Esophagus (tissue), 2 donors: Measurements from ENCODE around the gene SUPT3H. TPM values are rescaled to one million over a fixed set of nuclear protein-coding genes. Genes with fewer than 3 reads are reported as not detected.

Experiments
- H3K27ac ChIP-seq, 2 donors: one replicate each; pipeline ENCODE4 v1.5.1; 2013; ENCODE audit warnings: low read depth in 2 of 2, mild to moderate bottlenecking in 2 of 2, inconsistent platforms in 1 of 2, low read length in 1 of 2, moderate library complexity in 1 of 2
- H3K27me3 ChIP-seq, 2 donors: one replicate each; pipeline ENCODE4 v1.6.1; 2013; ENCODE audit warnings: low read length in 2 of 2, control low read depth in 1 of 2, mild to moderate bottlenecking in 1 of 2; ENCODE audit not compliant: insufficient read depth in 2 of 2, control insufficient read depth in 1 of 2
- H3K36me3 ChIP-seq, 2 donors: one replicate each; pipeline ENCODE4 v1.6.1; 2013; ENCODE audit warnings: low read length in 1 of 2; ENCODE audit not compliant: control insufficient read depth in 2 of 2, insufficient read depth in 2 of 2
- H3K4me1 ChIP-seq, 2 donors: one replicate each; pipeline ENCODE4 v1.6.1; 2013; ENCODE audit warnings: low read length in 1 of 2; ENCODE audit not compliant: control insufficient read depth in 2 of 2, insufficient read depth in 2 of 2
- H3K4me3 ChIP-seq, 2 donors: one replicate each; pipeline ENCODE4 v1.5.1; 2013; ENCODE audit warnings: low read length in 2 of 2, mild to moderate bottlenecking in 2 of 2, low read depth in 1 of 2, moderate library complexity in 1 of 2
- H3K9me3 ChIP-seq, 2 donors: one replicate each; pipeline ENCODE4 v1.6.1; 2013; ENCODE audit warnings: mild to moderate bottlenecking in 2 of 2, low read depth in 1 of 2, low read length in 1 of 2, moderate library complexity in 1 of 2; ENCODE audit not compliant: control insufficient read depth in 2 of 2, insufficient read depth in 1 of 2
- WGBS, 2 donors: extraction: QIAGEN DNeasy Blood & Tissue Kit; methylation state at CpG; one replicate each; pipeline ENCODE4 v1.1.7; 2013; 5-methylcytosine and 5-hydroxymethylcytosine counted together
- polyA plus RNA-seq, 2 donors: library from polyadenylated mRNA; stranded (reverse); fragments of 200-250 nt; gene quantifications; one replicate each; pipeline ENCODE4 v1.2.3, GENCODE V29; 2013
- donor health status: healthy with polysubstance abuse.
- donor health status: Bipolar disorder and iron deficiency.

SUPT3H gene
- polyA plus RNA-seq, 2 donors = 2.8 to 3.6 TPM

- Histone ChIP-seq H3K4me3 (no peak overlapping the region), H3K9me3 (peaks cover 0 to 2% of the 10 kb centered on the region in 2 donors), H3K27me3 (no peaks in the 10 kb centered on the region), H3K4me1 (no peaks in the 10 kb centered on the region), H3K27ac (no peak overlapping the region), H3K36me3 (peaks cover 0 to 3% of the 10 kb centered on the region in 2 donors)
- WGBS, 2 donors = 79 to 86% methylated on average over 4 of the region's 4 CpGs
These were observed 408.1 kb downstream of the SUPT3H start for GRCh38 chr6:44969446-44970185.

GRCh38 chr6:44967481-44967880 lies 410.3 kb downstream of the SUPT3H start:
- Histone ChIP-seq H3K27me3 (no peaks in the 10 kb centered on the region), H3K36me3 (no peaks in the 10 kb centered on the region), H3K9me3 (no peaks in the 10 kb centered on the region), H3K4me1 (no peaks in the 10 kb centered on the region), H3K27ac (no peak overlapping the region), H3K4me3 (no peak overlapping the region)
- 95% methylated on average over 1 of the region's 1 CpG for WGBS, 2 donors

DNA sequence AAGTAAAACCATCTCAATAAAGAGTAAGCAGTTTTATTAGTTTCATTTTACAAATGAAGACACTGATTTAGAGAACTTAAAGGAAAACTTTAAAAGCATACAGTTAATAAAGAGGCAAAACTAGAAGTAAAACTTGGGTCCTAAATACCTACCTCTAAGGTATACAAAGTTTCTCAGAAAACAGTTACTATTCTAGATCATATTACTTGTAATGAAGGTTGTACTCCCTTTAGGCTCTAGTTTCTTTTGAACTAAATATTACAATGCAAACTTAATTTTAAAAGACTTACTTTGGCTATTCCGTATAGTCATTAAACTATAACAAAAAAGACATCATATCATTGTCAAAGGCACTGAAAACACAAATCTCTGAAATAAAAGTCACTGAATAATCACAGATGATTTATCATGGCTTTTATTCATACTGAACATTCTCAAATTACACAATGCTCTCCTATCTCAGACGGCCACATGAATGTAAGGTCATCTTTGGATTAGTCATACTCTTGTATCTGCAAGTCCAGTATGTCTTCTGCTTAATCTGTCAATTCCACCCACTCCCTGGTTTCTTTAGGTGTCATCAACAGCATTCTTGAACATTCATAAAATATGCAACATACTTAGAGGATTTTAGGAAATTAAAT lies 411.2 kb downstream of the SUPT3H start:
- Histone ChIP-seq H3K9me3 (no peaks in the 10 kb centered on the region), H3K4me1 (no peaks in the 10 kb centered on the region), H3K4me3 (no peak overlapping the region), H3K27me3 (no peaks in the 10 kb centered on the region), H3K27ac (no peak overlapping the region), H3K36me3 (no peaks in the 10 kb centered on the region)
- WGBS, 2 donors = 38 to 49% methylated on average over 2 of the region's 2 CpGs

- 94 to 96% methylated on average over 4 of the region's 4 CpGs for WGBS, 2 donors
- Histone ChIP-seq H3K4me1 (no peaks in the 10 kb centered on the region), H3K4me3 (no peak overlapping the region), H3K36me3 (no peaks in the 10 kb centered on the region), H3K27me3 (no peaks in the 10 kb centered on the region), H3K9me3 (no peaks in the 10 kb centered on the region), H3K27ac (no peak overlapping the region)
These were observed 412.0 kb downstream of the SUPT3H start for GRCh38 chr6:44965708-44966107.

DNA sequence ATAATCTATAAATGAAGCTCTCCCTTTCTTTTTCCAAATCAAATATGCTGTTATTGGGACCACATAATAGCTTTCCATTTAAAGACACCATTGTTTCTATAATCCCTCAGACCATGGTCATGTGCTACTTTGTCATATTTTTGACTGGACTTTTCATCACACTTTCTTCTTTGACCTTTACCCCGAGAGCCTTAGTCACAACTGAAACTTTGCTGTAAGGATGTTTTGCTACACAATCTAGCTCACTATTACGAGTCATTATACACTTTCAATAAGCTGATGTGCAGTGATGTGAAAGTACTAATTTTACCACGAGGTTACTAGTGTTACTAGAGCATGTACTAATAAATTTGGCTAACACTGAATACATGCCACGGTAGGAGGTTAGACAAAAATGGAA lies 416.8 kb downstream of the SUPT3H start:
- Histone ChIP-seq H3K27ac (no peak overlapping the region), H3K4me1 (no peaks in the 10 kb centered on the region), H3K27me3 (no peaks in the 10 kb centered on the region), H3K36me3 (no peaks in the 10 kb centered on the region), H3K4me3 (no peak overlapping the region), H3K9me3 (no peaks in the 10 kb centered on the region)
- WGBS, 2 donors = 76 to 79% methylated on average over 4 of the region's 4 CpGs

GRCh38 chr6:44959651-44960050 lies 418.1 kb downstream of the SUPT3H start:
- no peak overlapping the region for H3K27ac ChIP-seq
- H3K4me1 ChIP-seq = no peaks in the 10 kb centered on the region
- no peaks in the 10 kb centered on the region for H3K36me3 ChIP-seq
- H3K27me3 ChIP-seq = no peaks in the 10 kb centered on the region
- no peaks in the 10 kb centered on the region for H3K9me3 ChIP-seq
- no peak overlapping the region for H3K4me3 ChIP-seq
- WGBS, 2 donors = 94% methylated on average over 3 of the region's 3 CpGs

DNA sequence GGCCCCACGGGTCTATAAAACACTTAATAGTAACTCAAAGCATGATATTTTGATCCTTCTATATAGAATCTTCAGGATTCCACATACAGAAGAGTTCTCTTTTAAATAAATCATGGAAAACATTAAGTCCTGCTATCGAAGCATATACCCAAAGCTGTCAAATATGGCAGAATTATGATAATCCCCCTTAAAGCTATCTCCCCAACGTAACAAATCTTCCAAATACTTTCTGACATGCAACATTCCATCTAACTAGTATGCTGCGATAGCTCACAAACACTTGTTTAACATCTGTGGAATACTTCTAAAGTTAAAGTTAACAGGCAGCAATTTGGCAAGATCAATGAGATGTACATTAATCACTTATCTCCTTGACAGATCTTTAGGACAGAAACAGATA lies 420.6 kb downstream of the SUPT3H start:
- no peaks in the 10 kb centered on the region for H3K36me3 ChIP-seq
- no peak overlapping the region for H3K4me3 ChIP-seq
- 73 to 78% methylated on average over 4 of the region's 4 CpGs for WGBS, 2 donors
- H3K27me3 ChIP-seq = no peaks in the 10 kb centered on the region
- H3K4me1 ChIP-seq = no peaks in the 10 kb centered on the region
- no peaks in the 10 kb centered on the region for H3K9me3 ChIP-seq
- no peak overlapping the region for H3K27ac ChIP-seq

DNA sequence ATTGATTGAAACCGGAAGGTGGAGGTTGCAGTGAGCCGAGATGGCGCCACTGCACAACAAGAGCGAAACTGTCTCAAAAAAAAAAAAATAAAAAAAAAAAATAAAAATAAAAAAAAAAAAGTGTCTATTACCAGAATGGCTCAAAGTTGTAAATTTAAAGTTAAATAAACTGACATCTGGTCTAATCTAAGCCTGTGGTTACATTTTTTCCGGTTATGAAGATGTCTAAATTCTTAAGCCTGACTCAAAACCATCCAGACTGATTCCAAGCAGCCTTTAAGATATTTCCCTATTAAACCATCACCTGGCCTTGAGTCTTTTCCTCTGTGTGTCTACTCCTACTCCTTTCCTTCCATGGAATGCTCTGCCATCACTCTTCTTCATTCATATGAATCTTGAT lies 421.3 kb downstream of the SUPT3H start:
- Histone ChIP-seq H3K27me3 (no peaks in the 10 kb centered on the region), H3K27ac (no peak overlapping the region), H3K36me3 (no peaks in the 10 kb centered on the region), H3K9me3 (no peaks in the 10 kb centered on the region), H3K4me1 (no peaks in the 10 kb centered on the region), H3K4me3 (no peak overlapping the region)
- 87 to 96% methylated on average over 5 of the region's 5 CpGs for WGBS, 2 donors

- Histone ChIP-seq H3K27ac (no peak overlapping the region), H3K36me3 (no peaks in the 10 kb centered on the region), H3K4me3 (no peak overlapping the region), H3K27me3 (no peaks in the 10 kb centered on the region), H3K9me3 (no peaks in the 10 kb centered on the region), H3K4me1 (no peaks in the 10 kb centered on the region)
- 91 to 94% methylated on average over 11 of the region's 11 CpGs for WGBS, 2 donors
These were observed 422.6 kb downstream of the SUPT3H start for GRCh38 chr6:44955145-44955544.

DNA sequence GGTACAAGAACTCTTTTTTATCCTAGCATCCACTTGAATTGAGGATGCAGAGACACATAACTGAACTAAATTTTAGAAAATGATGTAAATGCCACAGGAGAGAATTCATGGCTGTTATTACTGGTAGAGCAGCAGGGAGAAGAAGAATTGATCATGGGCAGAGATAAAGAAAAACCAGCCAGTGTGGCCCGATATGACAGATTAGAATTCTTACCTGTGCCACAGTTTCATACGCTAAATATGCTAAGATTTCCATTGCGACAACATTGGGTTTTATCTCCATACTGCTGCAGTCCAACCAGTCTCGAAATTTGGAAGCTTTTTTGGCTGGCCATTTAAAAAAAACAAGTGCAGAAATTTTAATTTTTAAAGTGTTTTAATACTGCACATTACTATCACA lies 423.5 kb downstream of the SUPT3H start:
- Histone ChIP-seq H3K36me3 (no peaks in the 10 kb centered on the region), H3K27me3 (no peaks in the 10 kb centered on the region), H3K4me1 (no peaks in the 10 kb centered on the region), H3K27ac (no peak overlapping the region), H3K4me3 (no peak overlapping the region), H3K9me3 (no peaks in the 10 kb centered on the region)
- 95 to 96% methylated on average over 4 of the region's 4 CpGs for WGBS, 2 donors
